Mesenchymal stem cell (in vitro differentiated cells and primary cell): ENCODE measurements around the gene SLC39A6.
A peak's percentile ranks its signal among the peaks of the same experiment; 100 is the strongest.

Experiments used
- DNase-seq: peaks from one replicate; pipeline ENCODE4 v3.0.0-alpha.2; 2013
- H2AFZ ChIP-seq: one replicate; pipeline ENCODE4 v1.6.1; 2013; ENCODE audit warnings: low read depth, mild to moderate bottlenecking, control low read depth, inconsistent platforms, low read length, moderate library complexity
- H2AK5ac ChIP-seq: 2 replicates; pipeline ENCODE4 v1.6.1; 2013; ENCODE audit warnings: low read length, moderate library complexity, mild to moderate bottlenecking, inconsistent platforms; ENCODE audit not compliant: severe bottlenecking
- H2BK120ac ChIP-seq: one replicate; pipeline ENCODE4 v1.6.1; 2013; ENCODE audit warnings: low read depth, mild to moderate bottlenecking, inconsistent platforms, low read length, moderate library complexity
- H2BK12ac ChIP-seq, 2 experiments: one replicate each; pipeline ENCODE4 v1.6.1; 2013; ENCODE audit warnings: inconsistent platforms in 2 of 2, low read length in 2 of 2, mild to moderate bottlenecking in 2 of 2, moderate library complexity in 2 of 2, control low read depth in 1 of 2
- H2BK15ac ChIP-seq: one replicate; pipeline ENCODE4 v1.6.1; 2013; ENCODE audit warnings: mild to moderate bottlenecking, low read depth, inconsistent platforms; ENCODE audit not compliant: poor library complexity, severe bottlenecking
- H2BK5ac ChIP-seq: 2 replicates; pipeline ENCODE4 v1.6.1; 2013; ENCODE audit warnings: low read depth, mild to moderate bottlenecking, low read length, control low read depth, inconsistent platforms; ENCODE audit not compliant: poor library complexity, severe bottlenecking
- H3K14ac ChIP-seq, 2 experiments: one replicate each; pipeline ENCODE4 v1.6.1; 2013; ENCODE audit warnings: inconsistent platforms in 2 of 2, low read length in 2 of 2, control low read depth in 1 of 2, mild to moderate bottlenecking in 1 of 2, moderate library complexity in 1 of 2
- H3K18ac ChIP-seq, 2 experiments: one replicate each; pipeline ENCODE4 v1.6.1; 2013; ENCODE audit warnings: inconsistent platforms in 2 of 2, low read length in 2 of 2, control low read depth in 1 of 2, low read depth in 1 of 2, mild to moderate bottlenecking in 1 of 2
- H3K23ac ChIP-seq, 2 experiments: one replicate each; pipeline ENCODE4 v1.6.1; 2013; ENCODE audit warnings: inconsistent platforms in 2 of 2, low read length in 2 of 2, mild to moderate bottlenecking in 2 of 2, moderate library complexity in 2 of 2, control low read depth in 1 of 2
- H3K27ac ChIP-seq: 2 replicates; pipeline ENCODE4 v1.5.1; 2013; ENCODE audit warnings: mild to moderate bottlenecking, moderate library complexity, low read length, control low read depth, inconsistent platforms; ENCODE audit not compliant: poor library complexity, severe bottlenecking
- H3K27me3 ChIP-seq, 2 experiments: 2 replicates each; pipeline versions ENCODE4 v1.6.1 to v1.7.0; 2013; ENCODE audit warnings: low read length in 2 of 2, mild to moderate bottlenecking in 2 of 2, moderate library complexity in 2 of 2, control low read depth in 1 of 2, inconsistent platforms in 1 of 2; ENCODE audit not compliant: control insufficient read depth in 1 of 2, insufficient read depth in 1 of 2
- H3K36me3 ChIP-seq, 2 experiments: 2 replicates each; pipeline versions ENCODE4 v1.6.1 to v1.7.0; 2013; ENCODE audit warnings: low read length in 2 of 2, control low read depth in 1 of 2, inconsistent platforms in 1 of 2, low read depth in 1 of 2, mild to moderate bottlenecking in 1 of 2; ENCODE audit not compliant: insufficient read depth in 2 of 2, control insufficient read depth in 1 of 2
- H3K4ac ChIP-seq, 2 experiments: one replicate each; pipeline ENCODE4 v1.6.1; 2013; ENCODE audit warnings: inconsistent platforms in 2 of 2, low read length in 2 of 2, mild to moderate bottlenecking in 2 of 2, moderate library complexity in 2 of 2, control low read depth in 1 of 2, low read depth in 1 of 2
- H3K4me1 ChIP-seq: 2 replicates; pipeline ENCODE4 v1.6.1; 2013; ENCODE audit warnings: low read depth, low read length, control low read depth; ENCODE audit not compliant: control insufficient read depth, insufficient read depth
- H3K4me2 ChIP-seq: 2 replicates; pipeline ENCODE4 v1.6.1; 2013; ENCODE audit warnings: low read length, mild to moderate bottlenecking, inconsistent platforms; ENCODE audit not compliant: poor library complexity, severe bottlenecking
- H3K4me3 ChIP-seq, 2 experiments: 2 replicates each; pipeline versions ENCODE4 v1.5.1 to v1.7.0; 2013; ENCODE audit warnings: low read length in 2 of 2, mild to moderate bottlenecking in 2 of 2, control low read depth in 1 of 2, low read depth in 1 of 2; ENCODE audit not compliant: insufficient read depth in 1 of 2
- H3K79me1 ChIP-seq: replicated peaks from 2 replicates; pipeline ENCODE4 v1.6.1; 2013; ENCODE audit warnings: mild to moderate bottlenecking, control low read depth, low read length, inconsistent platforms; ENCODE audit not compliant: poor library complexity, severe bottlenecking
- H3K9ac ChIP-seq: 2 replicates; pipeline ENCODE4 v1.7.0; 2013; ENCODE audit warnings: mild to moderate bottlenecking, low read length, moderate library complexity
- H3K9me3 ChIP-seq: 2 replicates; pipeline ENCODE4 v1.7.0; 2013; ENCODE audit warnings: mild to moderate bottlenecking, low read length; ENCODE audit not compliant: control insufficient read depth
- H4K8ac ChIP-seq: one replicate; pipeline ENCODE4 v1.6.1; 2013; ENCODE audit warnings: inconsistent platforms, mild to moderate bottlenecking, low read length, moderate library complexity
- H4K91ac ChIP-seq: one replicate; pipeline ENCODE4 v1.6.1; 2013; ENCODE audit warnings: mild to moderate bottlenecking, low read length, inconsistent platforms
- WGBS: methylation state at CpG from one replicate; pipeline ENCODE4 v1.1.7; 2013; ENCODE audit warnings: mixed read lengths; 5-methylcytosine and 5-hydroxymethylcytosine counted together

Gene SLC39A6

DNA sequence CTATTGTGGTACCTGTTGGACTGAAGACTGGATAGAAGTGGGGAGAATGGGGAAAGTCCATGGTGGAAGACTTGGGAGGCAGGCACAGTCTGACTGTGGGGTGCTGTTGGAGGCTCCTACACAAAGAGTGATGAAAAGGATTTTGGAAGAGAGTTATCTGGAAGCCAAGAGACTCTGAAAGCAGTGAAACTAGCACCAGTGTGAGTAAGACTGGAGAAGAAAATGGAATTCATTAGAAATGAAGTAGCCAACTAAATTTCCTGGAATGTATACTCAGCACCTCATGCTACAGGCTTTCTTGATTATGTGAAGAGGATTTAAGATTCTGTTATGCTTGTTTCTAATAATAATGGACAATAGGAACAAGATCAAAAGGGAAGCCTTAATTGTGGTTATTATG lies 28.3 kb upstream of the SLC39A6 start:
- H3K23ac ChIP-seq = no peak overlapping the region
- H2BK12ac ChIP-seq = peak overlapping the region in 1 of 2 experiments; percentile 59
- H4K8ac ChIP-seq = no peak overlapping the region
- peak overlapping the region in 1 of 2 experiments; percentile 34 for H3K4me3 ChIP-seq
- H3K4me2 ChIP-seq = no peak overlapping the region
- H3K27ac ChIP-seq = peak overlapping the region; percentile 98
- H4K91ac ChIP-seq = no peak overlapping the region
- H3K79me1 ChIP-seq = peaks cover 5% of the 10 kb centered on the region
- peak overlapping the region; percentile 83 for H2BK5ac ChIP-seq
- no peak overlapping the region for H2AFZ ChIP-seq
- peaks cover 10% of the 10 kb centered on the region for H3K4me1 ChIP-seq
- H2BK15ac ChIP-seq = no peak overlapping the region
- H2AK5ac ChIP-seq = peak overlapping the region; percentile 40
- DNase-seq = peak; percentile 11
- no peak overlapping the region for H2BK120ac ChIP-seq
- H3K4ac ChIP-seq = no peak overlapping the region
- H3K18ac ChIP-seq = no peak overlapping the region
- no peaks in the 10 kb centered on the region for H3K27me3 ChIP-seq
- peaks cover 8 to 70% of the 10 kb centered on the region in 2 experiments for H3K36me3 ChIP-seq
- peak overlapping the region; percentile 63 for H3K9ac ChIP-seq
- H3K9me3 ChIP-seq = no peaks in the 10 kb centered on the region
- no peak overlapping the region for H3K14ac ChIP-seq

DNA sequence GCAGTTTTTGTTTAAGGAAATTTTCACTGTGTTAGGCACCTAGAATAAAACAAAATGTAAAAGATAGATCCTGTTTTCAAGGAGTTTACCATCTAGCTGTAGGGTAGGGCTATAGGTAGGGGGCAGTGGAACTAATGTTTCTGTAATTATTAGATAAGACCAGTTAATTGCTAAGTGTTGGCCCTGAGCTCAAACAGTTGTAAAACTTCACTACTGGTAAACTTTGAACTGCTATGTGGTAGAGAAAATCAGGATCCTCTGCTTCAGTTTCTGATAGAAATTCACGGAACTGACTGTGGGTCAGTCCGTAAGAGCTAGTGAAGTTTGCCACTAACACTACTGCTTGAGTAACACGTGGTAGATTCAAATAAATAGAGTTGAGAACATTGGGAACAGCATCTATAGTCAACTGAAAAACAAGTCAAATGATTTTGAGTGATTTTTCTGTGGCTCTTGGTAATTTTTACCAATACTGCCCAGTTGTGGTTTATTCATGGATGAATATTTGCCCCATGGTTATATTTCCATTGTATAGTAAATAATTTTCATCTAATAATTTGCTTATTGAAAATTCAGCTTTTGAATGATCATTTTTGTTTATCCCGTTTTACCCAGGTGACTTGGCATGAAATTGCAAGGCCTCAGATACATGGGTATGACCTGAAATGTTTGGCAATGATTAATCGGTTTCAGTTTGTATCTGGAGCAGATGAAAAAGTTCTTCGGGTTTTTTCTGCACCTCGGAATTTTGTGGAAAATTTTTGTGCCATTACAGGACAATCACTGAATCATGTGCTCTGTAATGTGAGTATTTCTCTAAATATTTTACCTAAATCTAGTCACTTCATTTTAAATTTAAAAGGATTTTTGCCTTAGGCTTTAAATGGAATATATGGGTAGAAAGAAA lies 27.0 kb upstream of the SLC39A6 start:
- H2BK120ac ChIP-seq = no peak overlapping the region
- H3K27ac ChIP-seq = peak overlapping the region; percentile 97
- H3K4ac ChIP-seq = no peak overlapping the region
- peaks cover 15% of the 10 kb centered on the region for H3K4me1 ChIP-seq
- H2AK5ac ChIP-seq = peak overlapping the region; percentile 99
- no peak overlapping the region for H4K8ac ChIP-seq
- H3K18ac ChIP-seq = no peak overlapping the region
- no peak overlapping the region for H3K23ac ChIP-seq
- H4K91ac ChIP-seq = no peak overlapping the region
- WGBS = 98% methylated on average over 7 of the region's 7 CpGs
- no peak overlapping the region for H3K4me2 ChIP-seq
- H3K36me3 ChIP-seq = peaks cover 10 to 67% of the 10 kb centered on the region in 2 experiments
- peak overlapping the region; percentile 63 for H3K9ac ChIP-seq
- peaks cover 6% of the 10 kb centered on the region for H3K79me1 ChIP-seq
- no peak overlapping the region for H3K14ac ChIP-seq
- H3K27me3 ChIP-seq = no peaks in the 10 kb centered on the region
- no peaks in the 10 kb centered on the region for H3K9me3 ChIP-seq
- H2BK15ac ChIP-seq = no peak overlapping the region
- no peak overlapping the region for H3K4me3 ChIP-seq
- no peak for DNase-seq
- peak overlapping the region; percentile 81 for H2BK5ac ChIP-seq
- no peak overlapping the region for H2AFZ ChIP-seq
- no peak overlapping the region for H2BK12ac ChIP-seq

DNA sequence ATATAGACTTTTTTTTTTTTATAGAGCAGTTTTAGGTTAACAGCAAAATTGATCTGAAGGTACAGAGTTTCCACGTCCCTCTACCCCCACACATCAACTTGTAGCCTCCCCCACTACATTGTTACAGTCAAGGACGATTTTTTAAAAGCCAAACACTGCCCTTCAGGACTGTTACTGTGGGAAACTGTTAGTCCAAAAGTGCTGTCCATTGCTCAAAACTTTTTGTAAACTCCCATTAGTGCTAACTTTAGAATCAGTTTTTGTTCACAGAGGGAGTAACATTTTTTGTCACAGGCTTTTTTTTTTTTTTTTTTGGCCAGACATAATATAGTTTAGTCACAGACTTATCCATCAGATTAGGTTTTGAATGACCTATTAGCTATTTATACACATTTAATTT lies 24.6 kb upstream of the SLC39A6 start:
- no peak overlapping the region for H3K4ac ChIP-seq
- H2AK5ac ChIP-seq = peak overlapping the region; percentile 95
- 96% methylated on average over 2 of the region's 2 CpGs for WGBS
- no peak overlapping the region for H3K4me2 ChIP-seq
- no peak for DNase-seq
- H3K18ac ChIP-seq = no peak overlapping the region
- peaks cover 4% of the 10 kb centered on the region for H3K79me1 ChIP-seq
- no peak overlapping the region for H2BK12ac ChIP-seq
- H2BK15ac ChIP-seq = no peak overlapping the region
- H3K4me3 ChIP-seq = no peak overlapping the region
- peaks cover 6 to 66% of the 10 kb centered on the region in 2 experiments for H3K36me3 ChIP-seq
- H2AFZ ChIP-seq = no peak overlapping the region
- no peak overlapping the region for H4K91ac ChIP-seq
- H3K14ac ChIP-seq = no peak overlapping the region
- H3K4me1 ChIP-seq = peaks cover 16% of the 10 kb centered on the region
- no peaks in the 10 kb centered on the region for H3K27me3 ChIP-seq
- H3K27ac ChIP-seq = peak overlapping the region; percentile 99
- no peak overlapping the region for H2BK120ac ChIP-seq
- H2BK5ac ChIP-seq = peak overlapping the region; percentile 90
- H3K9me3 ChIP-seq = no peaks in the 10 kb centered on the region
- no peak overlapping the region for H3K23ac ChIP-seq
- peak overlapping the region; percentile 86 for H3K9ac ChIP-seq
- H4K8ac ChIP-seq = no peak overlapping the region

GRCh38 chr18:36153203-36153602 lies 24.1 kb upstream of the SLC39A6 start:
- Histone ChIP-seq H3K18ac (no peak overlapping the region), H3K9ac (peak overlapping the region; percentile 86), H3K27me3 (no peaks in the 10 kb centered on the region), H3K9me3 (no peaks in the 10 kb centered on the region), H2AFZ (no peak overlapping the region), H2BK5ac (peak overlapping the region; percentile 90), H3K79me1 (peaks cover 10% of the 10 kb centered on the region), H3K27ac (peak overlapping the region; percentile 100), H3K4ac (no peak overlapping the region), H3K36me3 (peaks cover 11 to 71% of the 10 kb centered on the region in 2 experiments), H2AK5ac (peak overlapping the region; percentile 64), H4K8ac (no peak overlapping the region), H2BK12ac (no peak overlapping the region), H3K23ac (no peak overlapping the region), H3K4me2 (peak overlapping the region; percentile 35), H4K91ac (no peak overlapping the region), H3K4me1 (peaks cover 18% of the 10 kb centered on the region), H3K4me3 (no peak overlapping the region), H2BK120ac (no peak overlapping the region), H2BK15ac (no peak overlapping the region), H3K14ac (no peak overlapping the region)
- WGBS = 82% methylated on average over 4 of the region's 4 CpGs
- DNase-seq = peak; percentile 67
